ENCODE data around the gene SEC24A.

SEC24A gene

DNA sequence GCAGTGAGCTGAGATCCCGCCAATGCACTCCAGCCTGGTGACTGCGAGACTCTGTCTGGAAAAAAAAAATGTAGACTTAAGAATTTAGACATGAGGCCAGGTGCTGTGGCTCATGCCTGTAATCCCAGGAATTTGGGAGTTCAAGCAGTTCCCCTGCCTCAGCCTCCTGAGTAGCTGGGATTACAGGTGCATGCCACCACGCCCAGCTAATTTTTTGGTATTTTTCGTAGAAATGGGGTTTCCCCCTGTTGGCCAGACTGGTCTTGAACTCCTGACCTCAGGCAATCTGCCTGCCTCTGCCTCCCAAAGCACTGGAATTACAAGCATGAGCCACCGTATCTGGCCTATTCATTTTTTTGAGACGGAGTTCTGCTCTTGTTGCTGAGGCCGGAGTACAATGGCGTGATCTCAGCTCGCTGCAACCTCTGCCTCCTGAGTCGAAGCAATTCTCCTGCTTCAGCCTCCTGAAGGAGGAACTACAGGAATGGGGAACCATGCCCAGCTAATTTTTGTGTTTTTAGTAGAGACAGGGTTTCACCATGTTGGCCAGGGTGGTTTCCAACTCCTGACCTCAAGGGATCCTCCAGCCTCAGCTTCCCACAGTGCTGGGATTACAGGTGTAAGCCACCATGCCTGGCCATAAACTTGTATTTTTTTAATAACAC lies 124.0 kb downstream of the SEC24A start:
- H3K4me3 ChIP-seq (replicated peaks; ENCODE audit: low read depth, low read length), result no peak overlapping the region
- no peak for DNase-seq (ENCODE audit: low read depth)
- TF ChIP-seq, protein P1, sequence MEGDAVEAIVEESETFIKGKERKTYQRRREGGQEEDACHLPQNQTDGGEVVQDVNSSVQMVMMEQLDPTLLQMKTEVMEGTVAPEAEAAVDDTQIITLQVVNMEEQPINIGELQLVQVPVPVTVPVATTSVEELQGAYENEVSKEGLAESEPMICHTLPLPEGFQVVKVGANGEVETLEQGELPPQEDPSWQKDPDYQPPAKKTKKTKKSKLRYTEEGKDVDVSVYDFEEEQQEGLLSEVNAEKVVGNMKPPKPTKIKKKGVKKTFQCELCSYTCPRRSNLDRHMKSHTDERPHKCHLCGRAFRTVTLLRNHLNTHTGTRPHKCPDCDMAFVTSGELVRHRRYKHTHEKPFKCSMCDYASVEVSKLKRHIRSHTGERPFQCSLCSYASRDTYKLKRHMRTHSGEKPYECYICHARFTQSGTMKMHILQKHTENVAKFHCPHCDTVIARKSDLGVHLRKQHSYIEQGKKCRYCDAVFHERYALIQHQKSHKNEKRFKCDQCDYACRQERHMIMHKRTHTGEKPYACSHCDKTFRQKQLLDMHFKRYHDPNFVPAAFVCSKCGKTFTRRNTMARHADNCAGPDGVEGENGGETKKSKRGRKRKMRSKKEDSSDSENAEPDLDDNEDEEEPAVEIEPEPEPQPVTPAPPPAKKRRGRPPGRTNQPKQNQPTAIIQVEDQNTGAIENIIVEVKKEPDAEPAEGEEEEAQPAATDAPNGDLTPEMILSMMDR (IDR thresholded peaks at IDR 0.05; ENCODE audit: low read length, missing control alignments), result no peak

DNA sequence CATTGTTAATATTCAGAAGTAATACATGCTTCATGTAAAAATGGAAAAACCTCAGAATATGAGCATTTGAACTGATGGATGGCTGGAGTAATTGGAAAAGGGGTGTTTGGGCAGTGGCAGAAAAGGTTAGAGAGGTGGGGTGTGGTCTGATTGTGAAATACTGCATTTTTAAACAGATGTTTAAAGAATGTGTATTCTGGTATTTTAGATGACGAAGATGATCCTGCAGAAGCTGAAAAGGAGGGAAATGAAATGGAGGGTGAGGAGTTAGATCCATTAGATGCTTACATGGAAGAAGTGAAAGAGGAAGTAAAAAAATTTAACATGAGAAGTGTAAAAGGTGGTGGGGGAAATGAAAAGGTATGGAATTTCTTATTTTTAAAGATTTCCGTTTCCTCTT lies 128.8 kb downstream of the SEC24A start:
- DNase-seq (ENCODE audit: low read depth), result no peak
- no peak overlapping the region for H3K4me3 ChIP-seq (replicated peaks; ENCODE audit: low read depth, low read length)
- TF ChIP-seq, protein P1 (IDR thresholded peaks at IDR 0.05; ENCODE audit: low read length, missing control alignments), result no peak

Data from fibroblast of pulmonary artery (primary cell).